Cortex of kidney (tissue), 1 donor: ENCODE data around the gene KLHL12.

Experiments used
- DNase-seq: peaks from one replicate; lab custom pipeline; 2025; lab: John Stamatoyannopoulos, UW

The KLHL12 gene

DNA sequence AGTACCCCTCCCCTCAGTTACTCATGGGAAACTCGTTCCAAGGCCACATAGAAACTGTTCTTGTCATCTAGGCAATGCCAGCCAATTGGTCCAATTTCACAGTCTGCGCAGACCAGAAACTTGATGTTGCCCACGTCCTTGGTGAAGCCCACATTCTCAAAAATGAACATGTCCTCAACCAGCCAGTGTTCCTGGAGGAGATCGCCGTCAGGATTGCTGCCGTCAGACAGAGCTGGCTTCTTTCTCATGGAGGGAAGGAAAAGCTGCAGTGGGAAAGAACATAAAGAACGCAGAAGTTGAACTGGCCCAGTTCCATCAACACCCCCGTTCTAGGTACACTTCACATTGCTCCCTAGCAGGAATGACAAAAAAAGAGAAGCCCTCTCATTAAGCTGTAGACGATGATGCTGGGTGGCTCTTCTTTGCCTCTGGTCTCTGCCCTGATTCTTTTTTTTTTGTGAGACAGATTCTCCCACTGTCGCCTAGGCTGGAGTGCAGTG, 46.0 kb downstream of the KLHL12 start:
- DNase-seq = no peak

DNA sequence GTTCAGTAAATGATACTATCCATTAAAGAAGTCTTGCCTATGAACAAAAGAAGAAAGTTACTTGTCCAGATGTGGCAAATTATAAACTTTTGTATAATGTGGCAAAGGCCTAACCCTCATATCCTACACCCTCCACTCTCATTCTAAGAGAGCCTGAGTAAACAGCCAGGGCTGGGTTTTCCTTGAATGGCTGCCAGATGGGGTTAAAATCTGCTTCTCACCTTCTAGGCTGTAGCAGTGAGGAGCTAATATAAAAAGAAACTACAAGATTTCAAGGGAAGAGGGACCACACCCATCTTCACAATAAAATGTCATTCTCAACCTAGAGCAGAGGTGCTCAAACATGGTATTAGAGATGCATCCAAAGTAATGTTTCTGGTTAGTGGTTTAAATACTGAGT, 47.0 kb downstream of the KLHL12 start:
- DNase-seq = no peak

DNA sequence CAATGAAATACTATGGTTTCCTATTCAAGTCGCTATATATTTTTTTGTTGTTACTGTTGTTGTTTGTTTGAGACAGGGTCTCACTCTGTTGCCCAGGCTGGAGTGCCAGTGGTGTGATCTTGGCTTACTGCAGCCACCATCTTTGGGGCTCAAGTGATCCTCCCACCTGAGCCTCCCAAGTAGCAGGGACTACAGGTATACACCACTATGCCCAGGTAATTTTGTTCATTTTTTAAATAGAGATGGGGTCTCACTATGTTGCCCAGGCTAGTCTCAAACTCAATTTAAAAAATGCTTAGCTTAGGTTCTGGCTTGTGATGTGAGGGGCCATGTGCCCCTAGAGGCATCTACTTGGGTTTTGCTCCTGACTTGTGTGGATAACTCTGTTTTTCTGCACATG, 47.9 kb downstream of the KLHL12 start:
- DNase-seq = no peak

DNA sequence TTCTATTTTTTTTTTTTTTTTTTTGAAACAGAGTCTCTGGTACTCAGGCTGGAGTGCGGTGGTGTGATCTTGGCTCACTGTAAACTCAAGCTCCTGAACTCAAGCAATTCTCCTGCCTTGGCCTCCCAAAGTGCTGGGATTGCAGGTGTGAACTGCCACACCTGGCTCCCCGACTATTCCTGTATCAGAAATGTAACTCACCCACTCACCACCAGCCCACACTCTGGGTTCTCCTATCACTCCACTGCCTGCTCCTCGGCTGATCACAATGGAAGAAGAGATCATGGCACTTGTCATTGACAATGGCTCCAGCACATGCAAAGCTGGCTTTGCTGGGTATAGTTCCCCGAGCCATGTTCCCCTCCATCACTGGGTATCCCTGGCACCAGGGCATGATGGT, 54.0 kb downstream of the KLHL12 start:
- DNase-seq = no peak

DNA sequence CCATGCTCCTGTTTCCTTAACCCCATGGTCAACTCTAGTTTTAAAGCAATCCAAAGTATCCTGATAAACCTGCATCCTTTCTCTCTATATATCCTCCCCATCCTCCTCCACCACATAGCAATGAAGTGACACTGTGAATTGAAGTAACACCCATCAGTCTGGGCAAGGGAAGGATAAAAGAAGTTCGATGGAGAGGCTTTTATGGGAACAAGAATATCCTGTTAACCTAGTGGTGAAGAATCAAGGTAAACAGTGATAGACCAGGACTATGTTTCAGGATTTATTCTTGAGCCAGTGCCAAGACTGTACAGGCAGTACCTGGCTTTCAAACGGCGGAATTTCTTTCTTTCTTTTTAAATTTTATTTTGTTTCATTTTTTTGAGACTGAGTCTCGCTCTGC, 55.7 kb downstream of the KLHL12 start:
- DNase-seq = no peak

DNA sequence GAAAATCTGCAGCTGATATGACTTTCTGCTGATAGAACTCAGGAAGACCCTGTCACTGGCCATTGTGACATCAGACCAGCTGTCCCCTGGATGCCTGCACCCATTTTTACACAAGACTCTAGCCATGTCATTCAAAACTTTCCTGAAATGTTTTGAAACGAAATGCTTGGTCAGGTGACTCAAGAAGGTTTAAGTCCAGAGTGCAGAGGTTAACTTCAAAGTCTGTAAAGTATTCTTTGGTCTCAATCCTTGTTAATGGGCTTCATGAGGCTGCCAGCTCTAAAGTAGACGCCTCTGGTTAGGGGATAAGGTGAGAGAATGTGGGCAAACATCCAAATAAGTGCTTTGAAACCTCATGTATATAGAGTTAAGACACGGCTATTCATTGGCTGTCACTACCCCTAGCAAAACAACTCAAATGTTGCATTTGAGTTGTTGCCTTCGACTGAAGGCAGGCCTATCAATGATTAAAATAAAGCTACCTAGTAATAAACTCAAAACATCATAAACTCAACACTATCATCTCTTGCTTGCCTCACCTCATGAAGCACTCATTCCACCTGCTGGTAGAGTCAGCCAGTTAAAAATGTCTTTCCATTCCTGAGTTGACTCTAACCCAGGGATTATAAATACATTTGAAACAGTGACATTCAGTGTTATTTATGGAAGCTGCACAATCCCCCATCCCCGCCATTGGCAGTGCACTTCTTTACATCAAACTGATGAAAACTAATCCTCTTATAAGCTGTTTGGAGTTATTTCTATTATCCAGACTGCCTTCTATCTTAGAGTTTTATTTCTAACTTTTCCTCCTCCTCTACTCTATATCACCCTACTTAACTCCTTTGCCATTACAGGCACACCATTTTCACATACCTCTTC, 64.1 kb downstream of the KLHL12 start:
- DNase-seq = no peak

DNA sequence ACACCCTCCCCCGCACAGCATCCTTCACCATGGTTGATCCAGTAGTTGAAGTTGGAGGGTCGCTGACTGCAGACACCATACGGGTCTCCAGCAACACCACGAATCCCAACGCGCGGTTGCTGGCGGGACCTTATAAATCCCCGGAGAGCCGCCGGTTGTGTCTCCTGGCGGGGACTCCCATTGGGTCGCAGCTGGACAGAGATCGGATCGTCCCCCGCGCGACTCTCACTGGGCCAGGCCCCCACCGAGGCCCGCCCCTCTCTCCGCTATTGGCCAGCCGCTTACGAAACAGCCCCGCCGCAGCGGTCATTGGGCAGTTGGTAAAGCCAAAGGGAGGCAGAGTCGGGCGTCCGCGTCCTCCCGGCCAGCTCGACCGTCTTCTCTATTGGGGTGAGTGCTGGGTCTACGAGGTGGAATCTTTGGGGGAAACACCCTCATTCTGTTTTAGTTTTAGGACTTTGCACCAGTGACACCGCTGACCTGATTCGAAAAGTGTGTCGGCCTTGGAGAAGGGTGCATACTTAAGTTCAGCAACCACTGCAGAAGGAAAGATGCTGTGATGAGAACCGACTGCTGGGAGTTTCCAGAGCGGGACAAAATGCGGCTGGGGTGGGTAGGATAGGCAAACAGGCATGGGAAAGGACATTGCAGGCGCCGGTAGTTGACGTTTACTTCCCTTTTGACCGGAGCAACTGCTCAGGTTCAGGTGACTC, 65.5 kb downstream of the KLHL12 start:
- peak; percentile 51 for DNase-seq

DNA sequence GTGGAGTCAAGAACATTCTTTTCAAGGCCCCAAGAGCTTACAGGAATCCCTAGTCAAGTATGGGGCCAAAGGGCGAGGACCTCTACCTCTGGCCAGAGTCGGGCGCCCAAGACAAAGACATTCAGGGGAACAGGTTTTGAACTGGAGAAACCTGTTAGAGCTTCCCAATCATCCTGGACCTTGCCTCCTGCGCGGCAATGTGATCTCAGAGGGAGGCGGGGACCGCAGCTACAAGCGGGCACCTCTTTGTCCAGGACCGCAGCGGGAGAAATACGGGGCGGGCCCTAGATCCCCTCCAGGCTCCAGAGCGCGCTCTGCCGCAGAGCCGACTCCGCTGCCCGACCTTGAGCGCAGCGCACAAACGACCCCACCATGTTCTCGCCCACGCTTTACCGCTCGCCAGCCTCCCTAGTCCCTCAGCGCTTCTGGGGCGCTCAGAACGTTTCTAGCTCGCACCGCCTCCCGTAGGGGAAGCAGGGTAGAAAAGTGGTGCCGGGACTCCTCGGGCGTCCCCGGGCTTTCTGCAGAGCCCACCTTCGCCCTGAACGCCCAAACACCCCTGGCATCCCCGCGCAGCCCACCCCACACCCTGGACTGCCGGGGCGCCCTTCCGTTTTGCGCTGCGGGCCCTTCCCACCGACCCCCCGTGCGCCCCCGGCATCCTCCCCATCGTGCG, 66.2 kb downstream of the KLHL12 start:
- DNase-seq = no peak

DNA sequence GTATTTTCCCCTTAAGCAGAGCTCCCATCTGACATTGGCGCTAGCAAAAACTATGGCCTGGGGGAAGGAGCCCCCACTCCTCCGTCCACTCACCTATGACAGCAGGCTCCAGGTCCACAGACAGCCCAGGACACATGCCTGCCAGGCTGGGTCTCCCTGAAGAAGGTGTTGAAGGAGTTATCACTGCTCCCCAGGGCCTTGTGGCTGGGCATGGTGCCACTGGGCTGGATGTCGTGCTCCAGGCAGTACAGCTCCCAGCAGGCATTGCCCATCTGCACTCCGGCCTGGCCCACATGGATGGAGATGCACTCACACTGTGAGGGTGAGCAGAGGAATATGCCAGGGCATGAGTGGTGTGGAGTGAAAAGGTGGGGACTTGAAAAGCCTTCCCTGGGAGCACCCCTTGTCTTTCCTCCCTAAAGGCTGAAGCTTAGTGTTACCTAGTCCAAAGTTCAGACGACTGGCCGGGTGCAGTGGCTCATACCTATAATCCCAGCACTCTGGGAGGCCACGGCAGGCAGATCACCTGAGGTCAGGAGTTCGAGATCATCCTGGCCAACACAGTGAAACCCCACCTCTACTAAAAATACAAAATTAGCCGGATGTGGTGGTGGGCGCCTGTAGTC, 68.1 kb downstream of the KLHL12 start:
- DNase-seq = no peak

DNA sequence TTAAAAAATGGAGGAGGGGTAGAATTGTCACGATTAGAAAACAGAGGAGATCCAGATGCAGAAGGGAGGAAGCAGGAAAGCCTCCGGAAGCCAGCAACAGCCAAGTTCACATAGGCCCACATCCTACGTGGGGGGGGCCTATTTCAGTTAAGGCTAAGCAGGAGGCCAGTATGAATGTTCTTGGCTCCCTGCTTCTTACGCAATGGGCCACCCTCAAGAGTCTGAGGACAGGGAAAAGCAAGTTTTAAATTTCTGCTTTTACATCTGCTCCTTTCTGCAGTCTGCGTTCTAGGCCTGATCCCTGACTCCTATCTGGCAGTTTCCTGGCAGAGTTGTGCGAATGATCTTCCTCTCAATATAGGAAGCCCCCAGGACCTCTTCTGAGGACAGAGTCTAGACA, 68.7 kb downstream of the KLHL12 start:
- DNase-seq = no peak

DNA sequence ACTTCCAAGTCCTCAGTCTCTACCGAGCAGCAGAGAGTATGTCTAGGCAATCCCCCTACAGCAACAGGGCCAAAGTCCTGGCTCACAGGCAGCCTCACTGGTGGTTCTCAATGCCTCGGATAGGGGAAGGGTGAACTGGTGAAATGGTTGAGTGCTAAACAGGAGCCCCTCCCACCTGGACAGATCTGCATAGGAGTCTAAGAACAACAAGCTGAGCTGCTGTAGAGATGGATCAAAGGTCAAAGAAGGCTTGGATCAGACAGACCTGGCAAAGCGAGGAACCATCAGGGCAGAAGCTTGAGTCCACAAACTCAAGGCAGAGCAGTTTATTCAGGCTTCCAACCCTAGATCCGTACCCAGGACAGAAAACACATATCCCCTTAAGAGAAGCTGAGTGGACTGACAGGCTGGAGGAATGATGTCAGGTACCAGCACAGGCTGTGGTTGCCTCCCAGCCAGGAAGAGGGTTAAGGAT, 69.9 kb downstream of the KLHL12 start:
- DNase-seq = no peak

DNA sequence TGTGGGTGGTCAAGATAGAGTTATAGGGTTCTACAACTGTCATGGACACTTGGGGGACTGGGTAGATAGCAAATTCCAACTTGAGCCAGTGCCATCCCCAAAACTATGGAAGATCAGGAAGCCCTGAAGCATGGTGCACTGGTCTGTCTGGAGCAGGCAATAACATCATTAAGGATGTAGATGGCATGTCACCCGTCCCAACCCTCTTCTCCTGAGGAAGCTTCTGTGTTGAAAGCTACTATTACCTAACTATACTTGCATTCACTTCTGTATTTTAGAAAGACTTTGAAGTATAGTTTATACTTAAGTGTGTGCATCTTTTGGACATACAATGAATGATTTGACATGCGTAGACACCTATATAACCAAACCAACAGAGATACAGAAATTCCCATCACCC, 71.0 kb downstream of the KLHL12 start:
- DNase-seq = no peak

DNA sequence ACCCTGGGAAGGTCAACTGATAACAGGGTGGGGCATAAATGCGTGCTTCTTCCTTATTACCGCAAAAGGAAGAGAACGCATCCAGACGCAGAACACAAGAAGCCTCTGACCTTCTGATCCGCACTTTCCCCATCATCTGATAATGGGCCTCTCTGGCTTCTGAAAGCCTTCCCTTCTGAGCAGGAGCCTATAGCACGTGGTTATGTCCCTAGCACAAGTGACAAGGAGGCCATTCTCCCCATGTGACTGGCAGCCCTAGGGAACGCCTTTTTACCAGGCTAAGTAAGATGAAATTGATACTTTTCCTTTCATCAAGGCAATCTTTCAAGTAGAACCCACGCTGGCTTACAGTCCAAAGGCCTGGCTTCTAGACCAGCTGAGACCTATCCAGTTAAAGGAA, 72.2 kb downstream of the KLHL12 start:
- no peak for DNase-seq

DNA sequence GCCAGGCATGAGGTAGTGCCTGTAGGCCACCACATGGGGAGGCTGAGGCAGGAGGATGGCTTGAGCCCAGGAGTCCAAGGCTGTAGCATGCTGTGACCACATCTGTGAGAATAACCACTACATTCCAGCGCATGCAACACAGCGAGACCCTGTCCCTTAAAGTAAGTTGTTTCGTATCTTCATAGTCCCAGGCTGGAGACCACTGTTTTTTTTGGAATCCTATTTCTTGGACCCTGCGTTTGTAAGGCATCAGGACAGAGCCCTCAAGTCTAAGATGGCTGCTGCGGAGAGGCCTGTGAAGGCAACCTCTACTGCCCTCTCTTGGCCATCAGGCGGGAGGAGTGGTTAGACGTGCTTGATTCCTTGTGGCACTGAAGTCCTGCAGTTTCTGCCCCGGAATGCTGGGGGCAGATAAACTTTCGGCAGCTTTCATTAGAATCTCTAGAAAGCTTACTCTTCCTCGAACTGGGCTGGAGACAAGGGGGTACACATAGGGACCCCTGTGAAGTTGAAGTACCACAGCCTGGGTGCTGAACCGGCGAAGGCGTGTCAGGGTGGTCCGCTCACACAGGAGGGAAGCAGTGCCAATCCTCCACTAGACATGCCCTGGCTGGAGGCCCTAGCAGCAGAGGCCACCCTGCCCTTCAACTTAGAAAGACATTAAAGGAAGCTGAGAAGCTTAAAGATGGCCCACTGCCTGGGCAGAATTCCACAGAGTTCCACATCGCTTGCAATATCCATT, 74.7 kb downstream of the KLHL12 start:
- no peak for DNase-seq

DNA sequence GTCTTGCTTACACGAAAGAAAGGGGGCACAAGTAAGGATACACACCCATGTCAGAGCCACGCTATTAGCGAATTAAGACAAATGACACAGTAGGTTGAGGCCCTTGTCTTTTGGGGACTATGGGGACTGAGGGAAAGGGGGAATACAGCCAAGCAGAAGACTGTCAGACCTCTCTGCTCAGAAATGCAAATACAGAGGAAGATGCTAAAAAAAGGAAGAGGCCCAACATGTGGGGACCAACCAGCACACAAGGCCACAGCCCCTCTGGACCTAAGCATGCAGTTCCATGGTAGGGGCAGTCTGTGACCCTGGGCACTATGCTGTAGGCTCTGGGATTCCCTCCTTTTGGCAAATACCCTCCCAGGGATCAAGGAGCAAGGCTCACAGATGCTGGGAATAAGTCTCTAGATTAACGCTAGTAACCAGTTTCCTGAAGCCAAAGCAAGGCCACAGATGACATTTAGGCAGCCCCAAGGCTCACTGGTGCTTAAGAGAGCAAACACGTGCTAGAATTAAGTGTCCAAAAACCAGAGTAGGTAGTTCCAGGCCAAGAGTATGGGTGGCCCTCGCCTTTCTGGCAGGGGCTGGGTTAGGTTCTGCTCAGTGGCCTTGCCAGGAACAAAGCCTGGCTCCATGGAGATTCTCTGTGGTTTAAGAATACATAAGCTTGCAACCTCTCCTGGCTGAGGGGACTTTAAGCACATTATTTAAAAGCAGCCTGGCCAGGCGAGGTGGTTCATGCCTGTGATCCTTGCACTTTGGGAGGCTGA, 76.3 kb downstream of the KLHL12 start:
- no peak for DNase-seq

DNA sequence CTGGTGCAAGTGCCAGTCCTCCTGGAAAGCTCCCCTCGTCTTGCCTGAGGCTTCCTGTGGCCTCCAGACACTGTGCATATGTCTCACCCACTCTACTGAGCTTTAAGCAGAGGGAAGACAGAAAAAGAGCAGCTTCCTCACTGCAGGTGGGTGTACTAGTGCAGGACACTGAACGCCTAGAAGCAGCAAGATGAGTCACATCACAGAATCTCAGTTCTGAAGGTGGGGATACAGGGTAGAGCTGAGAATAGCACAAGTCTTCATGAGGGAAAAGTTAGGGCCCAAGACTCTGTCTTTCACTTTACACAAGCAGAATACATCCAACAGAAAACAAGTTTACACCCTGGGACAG, 78.9 kb downstream of the KLHL12 start:
- DNase-seq = no peak

DNA sequence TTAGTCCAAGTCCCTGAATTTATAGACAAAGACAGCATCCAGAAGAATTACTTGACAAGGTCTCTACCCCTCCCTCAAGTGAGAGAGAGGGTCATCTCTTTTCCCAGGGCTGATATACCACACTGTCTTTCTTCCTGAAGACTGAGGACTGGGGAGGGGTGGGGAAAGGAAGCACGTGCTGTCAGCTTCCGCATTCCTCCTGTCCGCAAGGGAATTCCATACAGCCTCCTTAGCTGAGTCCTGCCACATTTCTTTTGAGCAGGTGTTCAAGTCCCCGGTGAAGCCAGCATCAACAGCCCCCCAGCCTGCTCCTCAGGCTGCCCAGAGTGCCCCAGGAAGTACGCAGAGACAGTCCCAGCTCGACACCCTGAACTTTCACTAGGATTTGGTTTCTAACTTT, 82.1 kb downstream of the KLHL12 start:
- DNase-seq = no peak

DNA sequence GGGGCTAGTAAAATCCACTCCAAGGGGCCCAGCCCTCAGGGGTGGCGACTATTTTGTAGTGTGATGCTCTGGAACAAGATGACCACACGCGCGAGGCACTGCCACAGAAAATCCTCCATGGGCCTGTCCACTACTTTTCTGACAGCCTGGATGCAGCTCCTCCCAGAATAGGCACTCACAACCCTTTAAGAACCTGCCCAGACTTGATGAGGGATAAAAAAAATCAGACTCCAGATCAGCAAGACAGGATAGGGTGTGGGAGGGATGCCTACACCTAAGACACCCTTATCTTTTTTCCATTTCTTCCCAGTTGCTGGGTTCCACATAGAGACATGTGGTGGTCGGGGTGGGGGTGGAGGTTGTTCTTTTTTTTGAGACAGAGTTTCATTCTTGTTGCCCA, 82.8 kb downstream of the KLHL12 start:
- DNase-seq = no peak

DNA sequence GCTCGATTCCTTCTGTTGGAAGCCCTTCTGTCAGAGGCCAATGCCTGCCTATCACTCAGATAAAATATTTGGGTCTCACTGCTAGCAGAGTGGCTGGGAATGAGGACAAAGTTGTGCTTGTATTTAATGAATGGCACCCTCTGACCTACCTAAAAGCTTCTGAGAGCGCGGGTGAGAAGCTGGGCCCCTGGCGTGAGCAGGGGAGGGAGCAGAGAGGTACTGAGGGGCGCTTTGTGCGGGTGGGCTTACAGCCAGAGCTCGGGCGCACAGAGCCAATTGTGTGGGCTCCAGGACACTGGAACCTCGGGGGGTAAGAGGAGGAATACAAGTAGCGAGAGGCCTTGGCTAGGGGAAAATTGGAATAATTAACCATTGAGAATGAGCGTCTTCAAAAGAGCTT, 84.0 kb downstream of the KLHL12 start:
- DNase-seq = no peak
